GM19035 (cell line): ENCODE measurements around the gene CNTNAP5.
"Not testable (repeated sequence)": the region's sequence is repeated elsewhere in the genome, so short reads cannot be mapped to it uniquely, and the experiment has no call there.

Experiments used
- ATAC-seq: cut with Tn5 transposase; IDR thresholded peaks from one replicate; pipeline ENCODE4 v1.9.1; 2021; ENCODE audit not compliant: unreplicated experiment

Gene CNTNAP5

GRCh38 chr2:124317628-124318027 lies 292.5 kb downstream of the CNTNAP5 start:
- no peak for ATAC-seq

GRCh38 chr2:124318913-124319312 lies 293.8 kb downstream of the CNTNAP5 start:
- no peak for ATAC-seq

GRCh38 chr2:124319577-124319976 lies 294.5 kb downstream of the CNTNAP5 start:
- no peak for ATAC-seq

GRCh38 chr2:124320051-124320688 lies 295.1 kb downstream of the CNTNAP5 start:
- ATAC-seq, result no peak

DNA sequence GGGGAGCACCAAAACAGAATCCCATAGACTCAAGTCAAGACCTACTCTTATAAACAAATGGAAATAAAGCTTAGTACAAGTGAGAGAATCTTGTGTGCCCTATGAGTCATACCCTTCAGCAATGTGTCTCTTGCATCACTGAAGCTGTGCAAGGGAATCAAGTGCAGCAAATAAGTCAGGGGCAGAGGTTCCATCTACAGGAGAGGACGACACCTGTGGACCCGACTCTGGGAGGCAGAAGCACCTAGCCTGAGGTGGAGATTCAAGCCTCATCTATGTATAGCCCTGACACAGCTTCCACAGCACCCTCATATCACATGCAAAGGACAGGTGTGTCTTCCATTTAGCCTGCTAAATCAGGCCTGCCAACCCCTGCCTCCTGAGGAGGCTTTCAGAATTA lies 298.2 kb downstream of the CNTNAP5 start:
- no peak for ATAC-seq

GRCh38 chr2:124325667-124326440 lies 300.8 kb downstream of the CNTNAP5 start:
- ATAC-seq, result no peak

DNA sequence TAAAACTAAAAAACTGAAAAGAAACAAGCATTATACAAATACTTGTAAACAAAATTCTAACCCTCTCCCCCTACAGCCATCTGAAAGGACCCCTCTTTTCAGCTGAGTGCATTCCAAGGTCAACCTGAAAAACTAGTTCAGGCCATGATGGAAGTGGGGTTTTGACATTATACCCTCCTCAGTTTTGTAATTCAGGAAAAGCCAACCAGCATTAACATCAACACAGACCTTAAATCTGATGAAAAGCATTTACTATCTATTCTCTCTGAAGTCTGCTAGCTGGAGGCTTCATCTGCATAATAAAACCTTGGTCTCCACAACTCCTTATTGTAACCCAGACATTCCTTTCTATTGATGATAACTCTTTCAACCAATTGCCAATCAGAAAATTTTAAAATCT lies 302.2 kb downstream of the CNTNAP5 start:
- no peak for ATAC-seq

DNA sequence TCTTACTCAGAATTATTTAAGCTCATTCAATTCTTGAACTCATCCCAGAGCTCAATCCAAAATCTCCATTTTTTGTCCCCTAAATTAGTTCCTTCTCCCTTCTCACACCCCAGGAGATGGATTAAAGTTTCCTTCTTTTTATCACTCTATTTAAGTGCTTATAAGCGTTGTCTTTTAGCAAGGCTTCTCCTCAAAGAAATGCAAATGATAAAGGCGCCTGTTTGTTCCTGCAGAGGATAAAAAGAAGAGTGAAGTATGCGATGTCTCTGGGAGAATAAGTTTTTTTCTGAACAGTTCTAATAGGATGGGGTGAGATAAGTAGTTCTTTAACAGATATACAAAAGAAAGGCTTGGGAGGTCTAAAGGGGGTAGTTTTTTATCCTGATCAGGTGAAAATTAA lies 303.3 kb downstream of the CNTNAP5 start:
- ATAC-seq, result no peak

- ATAC-seq, result no peak
Observed at GRCh38 chr2:124333784-124334183, 308.7 kb downstream of the CNTNAP5 start.

DNA sequence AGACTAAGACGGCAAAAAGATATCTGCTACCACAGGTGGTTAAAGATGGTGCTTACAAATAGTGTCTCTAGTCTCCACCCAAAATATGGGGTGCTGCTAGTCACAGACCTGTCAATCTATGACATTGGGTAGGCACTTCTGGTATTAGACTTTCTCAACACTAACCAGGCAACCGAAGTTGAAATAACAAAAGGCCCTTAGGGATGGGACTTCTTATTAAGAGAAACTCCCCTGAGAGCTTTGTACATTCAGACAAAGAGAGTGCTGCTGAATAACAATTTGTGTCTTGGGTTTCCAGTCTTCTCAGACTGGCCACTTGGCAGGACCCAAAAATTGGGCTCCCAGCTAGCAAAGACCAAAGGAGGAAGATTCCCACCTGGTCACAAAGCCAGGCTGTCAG lies 310.0 kb downstream of the CNTNAP5 start:
- no peak for ATAC-seq

- no peak for ATAC-seq
Observed at GRCh38 chr2:124339709-124340108, 314.6 kb downstream of the CNTNAP5 start.

GRCh38 chr2:124343827-124344498 lies 318.9 kb downstream of the CNTNAP5 start:
- no peak for ATAC-seq

GRCh38 chr2:124347209-124347608 lies 322.1 kb downstream of the CNTNAP5 start:
- no peak for ATAC-seq

GRCh38 chr2:124353656-124354055 lies 328.6 kb downstream of the CNTNAP5 start:
- ATAC-seq, result no peak

- ATAC-seq, result no peak
Observed at GRCh38 chr2:124354466-124354865, 329.4 kb downstream of the CNTNAP5 start.

DNA sequence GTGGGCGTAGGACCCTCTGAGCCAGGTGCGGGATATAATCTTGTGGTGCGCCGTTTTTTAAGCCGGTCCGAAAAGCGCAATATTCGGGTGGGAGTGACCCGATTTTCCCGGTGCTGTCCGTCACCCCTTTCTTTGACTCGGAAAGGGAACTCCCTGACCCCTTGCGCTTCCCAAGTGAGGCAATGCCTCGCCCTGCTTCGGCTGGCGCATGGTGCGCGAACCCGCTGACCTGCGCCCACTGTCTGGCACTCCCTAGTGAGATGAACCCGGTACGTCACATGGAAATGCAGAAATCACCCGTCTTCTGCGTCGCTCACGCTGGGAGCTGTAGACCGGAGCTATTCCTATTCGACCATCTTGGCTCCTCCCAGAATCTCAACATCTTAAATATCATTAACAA lies 336.9 kb downstream of the CNTNAP5 start:
- not testable (repeated sequence) for ATAC-seq

GRCh38 chr2:124369181-124369580 lies 344.1 kb downstream of the CNTNAP5 start:
- no peak for ATAC-seq

DNA sequence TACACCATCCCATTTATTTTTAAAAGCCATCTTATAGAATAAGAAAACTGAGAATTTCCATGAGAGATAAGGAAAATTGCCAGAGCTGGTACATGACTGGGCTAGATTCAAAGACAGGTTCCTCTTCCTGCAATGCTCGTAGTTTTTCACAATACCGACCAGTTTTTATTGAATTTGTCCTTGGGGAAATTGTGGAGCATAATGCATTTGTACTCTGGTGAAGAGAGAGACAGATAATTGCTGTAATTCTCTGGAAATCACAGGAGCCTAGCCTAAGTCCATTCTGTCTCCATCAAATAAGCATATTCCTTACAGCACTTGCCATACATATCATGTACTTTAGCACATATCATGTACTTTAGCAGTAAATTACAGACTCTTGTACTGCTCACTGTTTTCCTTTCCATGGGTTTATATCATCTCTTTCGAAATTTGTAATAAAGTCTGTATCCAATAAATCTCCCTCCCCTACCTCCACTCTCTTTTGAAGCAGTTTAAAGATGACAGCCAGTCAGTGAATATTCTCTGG lies 355.2 kb downstream of the CNTNAP5 start:
- ATAC-seq, result no peak

DNA sequence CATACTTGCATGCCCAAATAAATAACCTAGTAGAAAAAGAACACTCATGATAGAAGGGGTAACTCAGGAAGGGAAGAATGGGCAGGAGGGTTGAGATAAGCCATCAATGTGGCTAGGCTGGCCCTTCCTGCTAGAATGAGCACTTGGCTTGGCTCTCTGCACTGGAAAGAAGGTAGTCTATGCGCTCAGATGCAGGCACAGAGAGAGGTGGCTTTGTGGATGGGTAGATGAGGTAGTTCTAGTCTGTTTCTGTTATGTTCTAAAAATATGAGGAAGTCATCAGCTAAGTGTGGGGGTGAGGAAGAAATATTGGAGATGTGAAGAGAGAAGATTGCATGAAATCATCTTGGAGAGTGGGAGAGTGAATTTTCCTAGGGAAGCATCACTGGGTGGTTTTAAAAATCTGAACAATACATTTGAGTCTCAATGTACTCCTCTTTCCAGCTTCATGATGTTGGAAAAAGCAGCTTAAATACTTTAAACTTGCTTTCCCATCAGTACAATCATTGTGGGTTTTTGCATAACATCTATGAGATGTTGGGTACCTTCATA lies 357.1 kb downstream of the CNTNAP5 start:
- ATAC-seq, result no peak

DNA sequence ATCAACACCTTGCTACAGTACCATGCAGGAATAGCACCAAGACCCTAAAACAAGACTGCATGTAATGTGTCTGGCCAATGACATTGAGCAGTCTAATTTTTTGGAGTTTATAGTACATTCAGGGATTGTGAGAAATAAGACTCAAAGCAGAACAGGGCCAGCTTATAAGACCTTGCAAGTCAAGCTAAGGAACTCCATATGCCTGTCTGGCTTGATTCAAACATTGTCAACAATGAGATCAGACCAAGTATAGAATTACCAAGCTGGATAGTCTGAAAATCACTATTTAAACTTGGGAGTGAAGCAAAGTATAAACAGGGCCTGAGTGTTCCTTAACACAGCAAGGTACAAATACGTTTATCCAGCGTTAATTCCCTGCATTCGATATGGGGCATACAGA lies 370.9 kb downstream of the CNTNAP5 start:
- ATAC-seq, result no peak

DNA sequence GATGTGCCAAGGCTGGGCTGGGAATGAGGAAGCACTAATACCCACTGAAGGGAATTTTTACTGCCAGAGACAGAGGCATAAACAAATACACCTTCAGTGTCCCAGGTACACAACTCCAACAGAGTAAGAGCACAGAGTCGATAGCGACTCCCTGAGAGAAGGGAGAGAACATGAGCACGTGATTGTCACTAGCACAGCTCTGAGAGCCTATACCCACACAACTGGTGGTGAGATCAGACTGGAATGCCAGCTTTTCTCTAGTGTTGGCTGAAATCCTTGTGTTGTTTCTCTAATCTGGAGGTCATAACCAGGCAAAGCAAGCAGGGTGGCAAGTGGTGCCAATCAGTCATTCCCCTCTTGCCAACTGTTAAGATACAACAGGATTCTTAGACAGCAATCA lies 377.2 kb downstream of the CNTNAP5 start:
- ATAC-seq, result no peak
